Stimulated activated naive CD8-positive, alpha-beta T cell treated with anti-CD3 and anti-CD28 coated beads, Interleukin-15, amount 100 ng/mL, for 72 hours (primary cell): ENCODE results near the gene SNCAIP.
"Not testable (repeated sequence)": the region's sequence is repeated elsewhere in the genome, so short reads cannot be mapped to it uniquely, and the experiment has no call there.

Experiments
- ATAC-seq: fragments of 150-1000 bp; cut with Tn5 transposase; 2 replicates; pipeline ENCODE4 v1.10.0; 2021; ENCODE audit warnings: mild to moderate bottlenecking, moderate library complexity
- DNase-seq, 2 donors: peaks; one replicate each; pipeline ENCODE4 v3.0.0; 2021 to 2022
- H3K27ac Mint-ChIP-seq, 2 donors: one replicate each; pipeline ENCODE4 v1.8.0; 2022; ENCODE audit warnings: mild to moderate bottlenecking in 2 of 2, mixed read lengths in 2 of 2, moderate library complexity in 2 of 2
- H3K27me3 Mint-ChIP-seq: one replicate; pipeline ENCODE4 v1.8.0; 2022; ENCODE audit warnings: mixed read lengths
- H3K4me1 Mint-ChIP-seq: one replicate; pipeline ENCODE4 v1.8.0; 2022; ENCODE audit warnings: mild to moderate bottlenecking, mixed read lengths
- H3K4me3 Mint-ChIP-seq, 2 donors: one replicate each; pipeline ENCODE4 v1.8.0; 2022; ENCODE audit warnings: mild to moderate bottlenecking in 2 of 2, mixed read lengths in 2 of 2, moderate library complexity in 1 of 2
- H3K9me3 Mint-ChIP-seq, 2 donors: one replicate each; pipeline ENCODE4 v1.8.0; 2022; ENCODE audit warnings: mixed read lengths in 2 of 2

Gene SNCAIP

DNA sequence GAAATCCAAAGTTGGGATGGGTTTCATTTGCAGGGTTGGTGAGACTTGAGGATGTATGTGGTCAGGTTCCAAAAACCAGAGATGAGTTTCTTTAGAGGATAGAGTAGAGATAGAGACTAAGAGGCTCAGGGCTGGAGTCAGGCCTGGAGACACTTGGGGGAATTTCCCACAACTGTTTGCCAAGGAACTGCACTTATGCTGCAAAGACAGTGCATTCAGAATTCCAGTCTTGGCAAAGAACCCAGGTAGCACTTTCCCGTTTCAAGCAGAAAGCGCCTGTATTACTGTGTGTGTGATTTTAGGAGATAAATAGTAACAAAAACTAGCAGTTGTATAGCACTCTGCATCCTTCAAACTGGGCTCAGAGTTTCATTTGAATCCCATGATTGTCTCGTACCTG, 55.4 kb downstream of the SNCAIP start:
- Mint-ChIP-seq H3K27me3 (no peaks in the 10 kb centered on the region), H3K27ac (no peak overlapping the region), H3K4me3 (no peak overlapping the region), H3K4me1 (no peaks in the 10 kb centered on the region), H3K9me3 (no peaks in the 10 kb centered on the region)
- DNase-seq: no peak
- no peak for ATAC-seq

DNA sequence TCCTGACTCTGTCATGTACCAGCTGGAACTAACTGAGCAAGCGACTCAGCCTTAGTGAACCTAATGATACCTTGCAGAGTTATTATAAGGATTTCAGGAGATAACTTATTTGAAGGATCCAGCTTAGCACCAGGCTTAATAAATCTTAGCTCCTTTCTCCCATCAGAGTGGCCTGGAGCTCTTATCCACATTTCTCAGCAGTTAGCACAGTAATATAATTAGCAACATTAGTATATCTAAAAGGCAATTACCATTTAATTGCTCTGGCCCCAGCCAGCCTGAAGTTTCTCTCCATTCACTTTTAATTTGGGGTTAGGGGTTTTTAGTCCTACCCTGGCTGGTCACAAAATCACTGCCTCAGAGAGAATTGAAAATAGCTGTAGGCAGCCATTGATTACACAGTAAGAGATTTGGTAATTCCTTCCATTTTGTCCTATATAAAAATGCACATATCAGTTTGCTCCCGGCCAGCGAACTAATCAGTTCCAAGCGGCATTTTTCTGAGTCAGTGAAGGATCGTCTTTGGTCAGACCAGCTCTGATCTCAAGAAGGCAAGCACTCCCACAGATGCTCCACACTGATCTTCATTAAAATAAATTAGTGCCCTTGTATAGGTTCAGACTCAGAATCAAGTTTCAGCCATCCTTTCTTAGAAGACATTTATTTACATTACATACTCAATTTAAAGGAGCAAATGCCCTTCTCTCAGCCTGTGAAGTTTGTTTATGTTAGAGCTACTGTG, 56.6 kb downstream of the SNCAIP start:
- H3K4me1 Mint-ChIP-seq: no peaks in the 10 kb centered on the region
- DNase-seq (no peak), ATAC-seq (no peak)
- no peaks in the 10 kb centered on the region for H3K27me3 Mint-ChIP-seq
- no peaks in the 10 kb centered on the region for H3K9me3 Mint-ChIP-seq
- no peak overlapping the region for H3K4me3 Mint-ChIP-seq
- no peak overlapping the region for H3K27ac Mint-ChIP-seq

DNA sequence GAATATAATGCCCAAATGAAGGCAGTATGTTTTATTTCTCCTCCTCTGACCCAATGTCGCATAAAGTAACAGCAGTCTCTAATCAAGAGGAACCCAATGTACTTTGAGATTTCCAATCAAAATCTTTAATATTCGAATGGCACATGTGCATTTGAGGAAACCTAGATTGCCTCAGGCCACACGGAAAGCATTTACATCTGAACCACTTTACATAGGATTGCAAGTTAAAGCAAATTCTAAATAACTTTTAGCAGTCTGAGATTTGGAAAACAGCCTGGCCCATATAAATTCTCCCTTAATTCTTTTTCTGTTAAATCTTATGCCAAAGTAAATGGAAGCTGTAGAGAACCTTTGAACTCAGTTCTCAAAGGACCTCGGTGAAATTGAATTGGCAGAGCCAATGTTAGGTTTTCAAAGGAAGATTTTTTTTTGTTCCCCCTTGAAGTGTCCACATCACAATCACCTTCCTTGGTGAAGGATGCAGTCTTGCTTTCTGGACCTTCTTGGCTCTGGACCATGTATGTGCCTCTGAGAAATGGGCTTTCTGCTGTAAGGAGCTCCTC, 57.3 kb downstream of the SNCAIP start:
- Mint-ChIP-seq H3K27me3 (no peaks in the 10 kb centered on the region), H3K27ac (no peak overlapping the region), H3K4me3 (no peak overlapping the region), H3K9me3 (no peaks in the 10 kb centered on the region), H3K4me1 (no peaks in the 10 kb centered on the region)
- no peak for DNase-seq
- no peak for ATAC-seq

DNA sequence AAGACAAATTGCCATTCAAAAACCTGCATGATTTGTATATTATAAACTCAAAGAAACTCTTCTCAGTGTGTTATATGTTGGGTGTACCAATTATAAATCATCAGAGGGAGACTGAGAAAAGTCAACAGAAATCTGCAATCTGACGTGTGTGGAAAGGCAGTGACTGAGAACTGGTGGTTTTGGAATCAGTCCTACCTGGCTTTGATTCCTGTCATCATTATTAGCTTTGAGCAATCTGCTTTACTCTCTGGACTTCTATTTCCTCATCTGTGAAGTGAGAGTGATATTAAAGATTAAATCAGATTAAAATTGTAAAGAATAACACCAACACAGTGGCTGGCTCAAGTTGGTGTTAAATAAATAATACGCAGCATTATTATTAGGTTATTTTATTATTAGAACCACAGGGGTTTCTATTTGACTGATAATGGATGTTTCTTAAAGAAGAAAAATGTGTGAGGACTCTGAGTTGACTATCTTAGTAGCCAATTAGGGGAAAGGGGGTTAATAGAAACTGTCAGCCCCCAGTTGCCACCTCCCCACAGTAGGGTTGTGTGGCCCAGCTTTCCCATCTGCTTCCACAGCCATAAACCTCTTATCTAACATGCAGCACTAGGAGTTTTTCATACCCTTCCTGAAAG, 59.6 kb downstream of the SNCAIP start:
- no peak for ATAC-seq
- no peaks in the 10 kb centered on the region for H3K4me1 Mint-ChIP-seq
- no peak overlapping the region for H3K4me3 Mint-ChIP-seq
- no peaks in the 10 kb centered on the region for H3K27me3 Mint-ChIP-seq
- no peaks in the 10 kb centered on the region for H3K9me3 Mint-ChIP-seq
- DNase-seq: no peak
- no peak overlapping the region for H3K27ac Mint-ChIP-seq

DNA sequence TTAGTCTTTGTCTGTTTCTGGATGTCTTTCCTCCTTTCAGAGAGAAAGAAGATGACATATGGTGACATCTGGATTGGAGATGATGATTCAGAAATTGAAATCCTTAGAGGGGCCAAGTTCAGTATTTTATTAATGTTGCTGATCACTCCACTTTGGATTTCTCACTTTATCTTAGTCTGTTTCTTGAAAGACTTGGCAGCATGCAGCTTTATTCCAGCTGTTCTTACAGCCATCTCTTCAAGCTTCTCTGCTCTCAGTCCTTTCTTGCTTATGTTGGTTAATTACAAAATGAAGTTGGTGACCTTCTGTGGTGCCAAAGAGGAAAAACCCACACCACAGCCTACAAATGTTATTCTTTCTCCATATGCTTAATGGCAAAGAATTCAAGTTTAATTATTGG, 62.1 kb downstream of the SNCAIP start:
- Mint-ChIP-seq H3K4me3 (no peak overlapping the region), H3K27ac (no peak overlapping the region), H3K4me1 (no peaks in the 10 kb centered on the region), H3K9me3 (no peaks in the 10 kb centered on the region), H3K27me3 (no peaks in the 10 kb centered on the region)
- no peak for ATAC-seq
- no peak for DNase-seq

DNA sequence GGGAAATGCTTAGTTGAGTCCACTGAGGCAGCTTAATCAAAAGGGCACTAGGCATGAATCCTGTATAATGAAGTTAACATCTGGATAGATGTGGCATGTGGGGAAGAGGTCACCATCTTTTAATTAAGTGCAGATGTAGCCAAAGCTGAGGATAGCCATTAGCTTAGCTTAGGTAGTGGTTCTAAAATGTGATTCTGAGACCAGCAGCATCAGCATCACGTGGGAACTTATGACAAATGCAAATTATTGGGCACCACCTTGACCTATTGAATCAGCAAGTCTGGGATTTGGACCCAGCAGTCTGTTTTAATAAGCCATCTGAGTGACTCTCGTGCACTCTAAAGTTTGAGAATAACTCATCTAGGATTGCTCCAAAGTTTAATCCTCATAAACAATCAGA, 63.8 kb downstream of the SNCAIP start:
- H3K4me1 Mint-ChIP-seq: no peaks in the 10 kb centered on the region
- no peaks in the 10 kb centered on the region for H3K27me3 Mint-ChIP-seq
- ATAC-seq (no peak), DNase-seq (no peak)
- no peak overlapping the region for H3K27ac Mint-ChIP-seq
- H3K9me3 Mint-ChIP-seq: no peaks in the 10 kb centered on the region
- H3K4me3 Mint-ChIP-seq: no peak overlapping the region

DNA sequence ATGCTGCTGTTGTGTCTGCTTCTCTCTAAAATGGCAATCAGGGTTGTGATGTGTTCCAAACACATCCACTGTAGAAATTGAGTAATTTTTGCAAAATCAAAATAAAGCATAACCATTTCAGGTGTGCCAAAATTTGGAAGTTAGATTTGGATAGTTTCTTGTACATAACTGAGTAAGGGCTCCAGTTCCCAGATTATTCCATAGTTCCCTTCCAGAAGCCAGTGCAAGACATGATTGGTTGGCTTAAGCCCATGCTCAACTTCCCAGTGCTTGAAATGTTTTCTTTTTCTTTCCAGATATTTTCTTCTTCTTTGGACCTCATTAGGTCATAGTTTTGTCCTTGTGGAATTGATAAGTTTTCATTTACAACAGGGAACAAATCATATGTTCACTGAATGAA, 64.2 kb downstream of the SNCAIP start:
- H3K4me3 Mint-ChIP-seq: no peak overlapping the region
- H3K9me3 Mint-ChIP-seq: no peaks in the 10 kb centered on the region
- ATAC-seq: no peak
- no peak overlapping the region for H3K27ac Mint-ChIP-seq
- no peaks in the 10 kb centered on the region for H3K4me1 Mint-ChIP-seq
- DNase-seq: no peak
- H3K27me3 Mint-ChIP-seq: no peaks in the 10 kb centered on the region

DNA sequence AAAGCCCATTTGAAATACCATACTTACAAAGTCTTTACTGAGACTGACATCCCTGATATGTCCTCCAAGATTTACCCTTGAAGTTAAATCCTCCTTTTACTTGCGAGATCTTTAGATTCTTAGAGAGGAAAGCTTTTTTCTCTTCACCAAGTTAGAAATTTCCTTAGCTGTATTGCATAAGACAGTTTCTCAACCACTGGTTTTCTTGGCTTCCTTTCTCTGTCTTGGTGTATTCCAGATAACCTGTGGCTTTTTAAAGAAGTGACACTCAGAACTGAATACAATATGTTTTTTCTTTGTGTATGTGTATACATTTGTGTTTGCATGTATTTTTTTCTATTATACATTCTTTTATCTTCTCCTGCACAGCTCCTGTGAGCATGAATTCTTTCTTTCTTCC, 65.0 kb downstream of the SNCAIP start:
- no peaks in the 10 kb centered on the region for H3K4me1 Mint-ChIP-seq
- no peaks in the 10 kb centered on the region for H3K27me3 Mint-ChIP-seq
- no peaks in the 10 kb centered on the region for H3K9me3 Mint-ChIP-seq
- ATAC-seq (no peak), DNase-seq (no peak)
- no peak overlapping the region for H3K27ac Mint-ChIP-seq
- H3K4me3 Mint-ChIP-seq: no peak overlapping the region

DNA sequence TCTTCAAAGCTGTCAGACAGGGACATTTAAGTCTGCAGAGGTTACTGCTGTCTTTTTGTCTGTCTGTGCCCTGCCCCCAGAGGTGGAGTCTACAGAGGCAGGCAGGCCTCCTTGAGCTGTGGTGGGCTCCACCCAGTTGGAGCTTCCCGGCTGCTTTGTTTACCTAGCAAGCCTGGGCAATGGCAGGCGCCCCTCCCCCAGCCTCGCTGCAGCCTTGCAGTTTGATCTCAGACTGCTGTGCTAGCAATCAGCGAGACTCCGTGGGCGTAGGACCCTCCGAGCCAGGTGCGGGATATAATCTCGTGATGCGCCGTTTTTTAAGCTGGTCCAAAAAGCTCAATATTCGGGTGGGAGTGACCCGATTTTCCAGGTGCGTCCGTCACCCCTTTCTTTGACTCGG, 70.9 kb downstream of the SNCAIP start:
- not testable (repeated sequence) for H3K27me3 Mint-ChIP-seq, H3K4me3 Mint-ChIP-seq, ATAC-seq, DNase-seq, H3K27ac Mint-ChIP-seq, H3K4me1 Mint-ChIP-seq
- peaks cover 0 to 15% of the 10 kb centered on the region in 2 donors for H3K9me3 Mint-ChIP-seq

DNA sequence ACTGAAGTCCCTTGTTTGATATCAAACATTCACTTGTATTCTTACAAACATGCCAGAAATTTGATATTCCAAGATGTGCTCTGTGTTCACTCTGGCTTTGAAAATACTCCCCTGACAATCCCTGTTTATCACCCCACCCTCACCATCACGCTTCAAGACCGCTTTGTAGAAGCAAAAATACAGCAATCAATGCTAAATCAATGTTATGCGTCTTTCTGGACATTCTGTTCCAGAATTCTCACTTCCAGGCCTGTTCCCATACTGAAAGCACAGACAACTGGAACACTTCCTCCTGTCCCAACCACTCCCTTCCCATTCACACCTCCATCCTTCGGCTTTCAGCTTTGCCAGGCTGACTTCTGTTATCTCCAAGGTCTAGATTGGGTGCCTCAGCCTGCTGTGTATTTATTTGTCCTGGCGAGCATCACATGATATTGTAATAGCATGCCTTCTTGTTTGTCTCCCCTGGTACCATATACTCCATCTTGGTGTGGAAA, 72.8 kb downstream of the SNCAIP start:
- Mint-ChIP-seq H3K27me3 (peaks cover 8% of the 10 kb centered on the region), H3K4me1 (no peaks in the 10 kb centered on the region), H3K4me3 (no peak overlapping the region), H3K9me3 (peaks cover 0 to 15% of the 10 kb centered on the region in 2 donors), H3K27ac (no peak overlapping the region)
- ATAC-seq: no peak
- no peak for DNase-seq

DNA sequence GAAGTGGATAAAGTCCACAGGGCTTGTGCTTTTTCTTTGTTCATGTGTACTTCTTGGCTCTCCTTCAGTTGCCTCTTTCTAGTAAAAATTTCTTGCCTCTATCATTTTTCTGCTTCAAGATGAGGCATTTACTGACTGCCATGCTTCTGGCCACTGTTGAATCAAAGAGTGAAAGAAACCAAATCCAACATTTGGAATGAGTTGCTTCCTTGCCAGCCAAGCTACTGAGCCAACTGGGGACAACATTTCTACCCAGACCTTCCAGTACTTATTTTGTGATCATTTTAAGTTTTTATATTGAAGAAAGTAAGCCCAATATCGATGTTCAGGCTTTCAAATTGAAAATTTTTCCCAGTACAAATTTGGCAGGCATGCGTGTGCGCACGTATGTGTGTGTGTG, 73.2 kb downstream of the SNCAIP start:
- DNase-seq (no peak), ATAC-seq (no peak)
- Mint-ChIP-seq H3K4me1 (no peaks in the 10 kb centered on the region), H3K27me3 (peaks cover 8% of the 10 kb centered on the region), H3K9me3 (peaks cover 0 to 15% of the 10 kb centered on the region in 2 donors), H3K27ac (no peak overlapping the region), H3K4me3 (no peak overlapping the region)

DNA sequence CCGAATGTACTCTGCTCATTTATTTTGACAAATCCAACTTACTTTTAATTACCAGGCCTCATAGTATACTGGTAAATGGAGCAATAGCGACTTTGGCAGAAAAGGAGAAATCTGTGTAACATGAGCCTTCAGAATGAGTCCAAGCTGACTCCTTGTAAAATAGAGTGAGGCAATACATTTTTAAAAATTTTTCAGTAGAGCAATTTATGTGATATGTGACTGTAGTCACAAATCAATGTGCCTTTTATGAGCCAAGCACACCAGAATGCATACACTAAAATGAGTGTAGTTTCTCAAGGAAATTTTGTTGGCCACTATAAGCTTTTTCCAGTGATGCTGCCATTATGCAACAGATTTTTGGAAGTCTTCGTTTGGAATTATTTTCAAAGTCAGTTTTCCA, 73.8 kb downstream of the SNCAIP start:
- peaks cover 8% of the 10 kb centered on the region for H3K27me3 Mint-ChIP-seq
- H3K4me1 Mint-ChIP-seq: no peaks in the 10 kb centered on the region
- H3K27ac Mint-ChIP-seq: no peak overlapping the region
- peaks cover 0 to 15% of the 10 kb centered on the region in 2 donors for H3K9me3 Mint-ChIP-seq
- H3K4me3 Mint-ChIP-seq: no peak overlapping the region
- DNase-seq: no peak
- no peak for ATAC-seq

DNA sequence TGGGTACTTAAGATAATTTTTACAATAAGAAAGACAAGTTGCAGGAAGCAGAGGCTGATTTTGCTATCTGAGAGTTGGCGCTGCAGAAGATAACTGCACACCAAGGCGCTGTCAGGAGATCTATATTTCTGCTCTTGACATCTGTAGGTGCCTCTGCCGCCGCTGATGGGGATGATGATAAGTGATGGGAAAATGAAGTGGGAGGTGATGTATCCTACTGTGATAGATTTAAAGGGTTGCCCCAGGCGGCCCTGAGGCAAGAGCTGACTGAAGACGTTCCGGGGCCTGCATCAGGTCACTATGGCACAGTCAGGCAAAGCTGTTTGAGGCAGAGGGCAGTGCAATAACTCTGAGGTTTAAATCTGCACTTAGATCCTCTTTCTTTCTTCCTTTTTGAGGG, 78.1 kb downstream of the SNCAIP start:
- Mint-ChIP-seq H3K9me3 (peaks cover 0 to 2% of the 10 kb centered on the region in 2 donors), H3K4me1 (no peaks in the 10 kb centered on the region), H3K4me3 (no peak overlapping the region), H3K27me3 (peaks cover 2% of the 10 kb centered on the region), H3K27ac (no peak overlapping the region)
- no peak for DNase-seq
- ATAC-seq: no peak

DNA sequence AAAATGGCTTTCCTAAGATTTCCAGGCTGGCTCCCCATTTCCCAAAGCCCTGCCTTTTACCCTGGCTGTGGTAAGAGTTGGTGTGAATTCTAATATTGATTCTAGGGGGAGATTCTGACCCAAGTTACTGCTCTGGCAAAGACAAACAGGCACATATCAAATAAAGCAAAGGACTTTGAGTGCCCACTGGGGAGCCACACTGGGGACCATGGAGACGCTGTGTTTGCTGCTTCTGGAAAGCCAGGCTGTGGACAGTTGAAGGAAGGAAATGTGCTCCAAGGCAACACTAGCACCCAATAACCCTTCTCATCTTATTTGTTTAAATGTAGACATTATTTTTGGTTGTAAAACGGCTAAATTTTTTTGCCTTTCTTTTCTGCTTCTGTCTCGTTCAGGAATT, 78.7 kb downstream of the SNCAIP start:
- no peak for ATAC-seq
- Mint-ChIP-seq H3K9me3 (no peaks in the 10 kb centered on the region), H3K4me1 (no peaks in the 10 kb centered on the region), H3K27me3 (no peaks in the 10 kb centered on the region), H3K27ac (no peak overlapping the region), H3K4me3 (no peak overlapping the region)
- DNase-seq: no peak

DNA sequence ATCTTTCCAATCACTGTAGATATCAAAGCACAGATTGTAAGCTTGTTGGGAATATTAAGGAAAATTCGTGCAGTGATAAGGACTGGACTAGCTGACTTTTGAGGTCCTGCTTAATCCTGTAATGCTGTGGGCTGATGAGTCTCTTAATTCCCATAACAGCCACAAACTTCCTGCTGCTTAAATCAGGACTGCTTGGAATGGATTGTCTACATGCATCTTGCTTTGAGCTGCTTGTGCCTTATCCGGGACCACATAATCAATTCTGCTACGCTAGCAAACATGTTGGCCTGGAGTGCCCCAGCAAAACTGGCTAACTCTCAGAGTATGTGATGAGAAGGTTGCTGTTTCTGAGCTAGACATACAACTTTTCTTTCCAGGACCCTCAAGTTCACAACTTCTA, 79.6 kb downstream of the SNCAIP start:
- no peaks in the 10 kb centered on the region for H3K27me3 Mint-ChIP-seq

DNA sequence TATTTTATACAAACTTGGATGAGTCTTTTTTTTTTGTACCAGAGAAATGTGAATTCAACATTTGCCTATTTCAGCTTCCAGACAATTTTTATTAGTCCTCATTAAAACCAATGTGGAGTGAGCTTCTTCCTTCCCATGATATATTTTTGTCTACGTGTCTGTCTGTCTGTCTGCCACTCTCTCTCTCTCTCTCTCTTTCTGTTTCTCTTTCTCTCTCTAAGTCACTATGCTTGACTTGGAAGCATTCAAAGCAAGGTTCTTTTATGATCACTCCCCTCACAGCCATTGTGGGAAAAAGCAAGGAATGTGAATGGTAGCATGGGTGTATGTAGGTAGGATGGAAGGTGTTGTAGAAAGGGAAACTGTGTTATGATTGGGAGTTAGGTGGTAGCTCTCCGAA, 80.2 kb downstream of the SNCAIP start:
- H3K27me3 Mint-ChIP-seq: no peaks in the 10 kb centered on the region
- no peaks in the 10 kb centered on the region for H3K4me1 Mint-ChIP-seq
- DNase-seq (no peak), ATAC-seq (no peak)
- H3K4me3 Mint-ChIP-seq: no peak overlapping the region
- no peak overlapping the region for H3K27ac Mint-ChIP-seq
- H3K9me3 Mint-ChIP-seq: no peaks in the 10 kb centered on the region

More for the DNA sequence above, 79.6 kb downstream of the SNCAIP start:
- DNase-seq: no peak
- H3K27ac Mint-ChIP-seq: no peak overlapping the region
- ATAC-seq: no peak
- no peaks in the 10 kb centered on the region for H3K9me3 Mint-ChIP-seq
- H3K4me3 Mint-ChIP-seq: no peak overlapping the region
- H3K4me1 Mint-ChIP-seq: no peaks in the 10 kb centered on the region
